ENCODE data around the gene NCBP2.

Gene NCBP2

GRCh38 chr3:196936288-196936687, 6.0 kb downstream of the NCBP2 start:
- DNase-seq = no peak

GRCh38 chr3:196932600-196932999, 9.7 kb downstream of the NCBP2 start:
- DNase-seq = no peak

- DNase-seq = no peak
Observed at GRCh38 chr3:196931828-196932587, 10.3 kb downstream of the NCBP2 start.

- DNase-seq = no peak
Observed at GRCh38 chr3:196931157-196931556, 11.2 kb downstream of the NCBP2 start.

- DNase-seq = no peak
Observed at GRCh38 chr3:196927571-196928453, 14.5 kb downstream of the NCBP2 start.

GRCh38 chr3:196920733-196921132, 21.6 kb downstream of the NCBP2 start:
- no peak for DNase-seq

- no peak for DNase-seq
Observed at GRCh38 chr3:196918968-196919367, 23.4 kb downstream of the NCBP2 start.

GRCh38 chr3:196916995-196917394, 25.3 kb downstream of the NCBP2 start:
- no peak for DNase-seq

- no peak for DNase-seq
Observed at GRCh38 chr3:196916221-196916620, 26.1 kb downstream of the NCBP2 start.

GRCh38 chr3:196915375-196915774, 27.0 kb downstream of the NCBP2 start:
- DNase-seq = no peak

GRCh38 chr3:196914866-196915265, 27.5 kb downstream of the NCBP2 start:
- DNase-seq = no peak

GRCh38 chr3:196903740-196904139, 38.6 kb downstream of the NCBP2 start:
- no peak for DNase-seq

GRCh38 chr3:196902296-196902695, 40.0 kb downstream of the NCBP2 start:
- no peak for DNase-seq

GRCh38 chr3:196901768-196902167, 40.6 kb downstream of the NCBP2 start:
- no peak for DNase-seq

- DNase-seq = no peak
Observed at GRCh38 chr3:196896229-196896628, 46.1 kb downstream of the NCBP2 start.

GRCh38 chr3:196894557-196895295, 47.6 kb downstream of the NCBP2 start:
- no peak for DNase-seq

- DNase-seq = no peak
Observed at GRCh38 chr3:196889844-196890708, 52.3 kb downstream of the NCBP2 start.

GRCh38 chr3:196886144-196886543, 56.2 kb downstream of the NCBP2 start:
- no peak for DNase-seq
